Chondrocyte (in vitro differentiated cells): ENCODE measurements around the gene MIEF2. TPM values are rescaled to one million over a fixed set of nuclear protein-coding genes. Genes with fewer than 3 reads are reported as not detected.

Experiments
- DNase-seq: peaks from one replicate; pipeline ENCODE4 v3.0.0; 2021; ENCODE audit warnings: mixed read lengths, low spot score
- H3K27ac Mint-ChIP-seq: one replicate; pipeline ENCODE4 v1.8.0; 2021; ENCODE audit warnings: mild to moderate bottlenecking, moderate library complexity, mixed read lengths; ENCODE audit not compliant: unreplicated experiment
- H3K27me3 Mint-ChIP-seq: 2 replicates; pipeline ENCODE4 v1.8.0; 2021; ENCODE audit warnings: low read depth, mixed read lengths
- H3K36me3 Mint-ChIP-seq: 2 replicates; pipeline ENCODE4 v1.8.0; 2021; ENCODE audit warnings: low read depth, mixed read lengths
- H3K4me1 Mint-ChIP-seq: 2 replicates; pipeline ENCODE4 v1.8.0; 2021; ENCODE audit warnings: low read depth, mild to moderate bottlenecking, mixed read lengths
- H3K4me3 Mint-ChIP-seq: one replicate; pipeline ENCODE4 v1.8.0; 2021; ENCODE audit warnings: mild to moderate bottlenecking, moderate library complexity, mixed read lengths; ENCODE audit not compliant: unreplicated experiment
- H3K9me3 Mint-ChIP-seq: 2 replicates; pipeline ENCODE4 v1.8.0; 2021; ENCODE audit warnings: low read depth, mixed read lengths
- CTCF ChIP-seq: fragments of 200-600 bp; sonication (generic); IDR thresholded peaks from 2 replicates; pipeline ENCODE4 v1.5.0; 2021; ENCODE audit warnings: antibody characterized with exemption, mild to moderate bottlenecking, moderate library complexity
- total RNA-seq: library from RNA; stranded (reverse); gene quantifications from 3 replicates; pipeline ENCODE4 v1.2.1, GENCODE V29; 2021

Gene MIEF2
- total RNA-seq, 1 donor from 2014 or later: 11.5 TPM

DNA sequence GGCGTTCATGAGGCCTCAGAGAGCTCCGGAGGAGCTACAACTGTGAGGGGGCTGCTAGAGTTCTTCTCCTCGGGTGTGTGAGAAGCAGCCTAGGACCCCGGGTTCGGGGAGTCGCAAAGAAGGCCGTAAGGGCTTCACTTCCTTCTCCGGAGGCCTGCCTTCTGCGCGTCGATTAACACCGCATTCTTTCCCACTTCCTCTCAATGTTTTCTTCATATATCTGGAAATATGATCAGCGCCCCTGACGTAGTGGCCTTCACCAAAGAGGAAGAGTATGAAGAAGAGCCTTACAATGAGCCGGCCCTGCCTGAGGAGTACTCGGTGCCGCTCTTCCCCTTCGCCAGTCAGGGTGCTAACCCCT is 55.1 kb downstream of the MIEF2 start:
- Mint-ChIP-seq H3K4me3 (peak overlapping the region; percentile 95), H3K27ac (peak overlapping the region; percentile 98), H3K4me1 (peaks cover 75% of the 10 kb centered on the region), H3K9me3 (no peaks in the 10 kb centered on the region), H3K27me3 (no peaks in the 10 kb centered on the region), H3K36me3 (no peaks in the 10 kb centered on the region)
- DNase-seq: no peak
- TF ChIP-seq CTCF: no peak

DNA sequence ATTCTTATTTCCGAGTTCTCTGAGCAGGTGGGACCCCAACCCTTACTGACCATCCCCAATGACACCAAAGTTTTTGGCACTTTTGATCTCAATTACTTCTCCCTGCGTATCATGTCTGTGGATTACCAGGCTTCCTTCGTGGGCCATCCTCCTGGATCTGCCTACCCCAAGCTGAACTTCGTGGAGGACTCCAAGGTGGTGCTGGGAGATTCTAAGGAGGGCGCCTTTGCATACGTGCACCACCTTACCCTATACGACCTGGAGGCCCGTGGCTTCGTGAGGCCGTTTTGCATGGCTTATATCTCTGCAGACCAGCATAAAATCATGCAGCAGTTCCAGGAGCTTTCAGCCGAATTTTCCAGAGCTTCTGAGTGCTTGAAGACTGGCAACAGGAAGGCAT is 55.5 kb downstream of the MIEF2 start:
- no peak for TF ChIP-seq CTCF
- DNase-seq: no peak
- Mint-ChIP-seq H3K4me3 (peak overlapping the region; percentile 95), H3K36me3 (no peaks in the 10 kb centered on the region), H3K27me3 (no peaks in the 10 kb centered on the region), H3K9me3 (no peaks in the 10 kb centered on the region), H3K27ac (peak overlapping the region; percentile 98), H3K4me1 (peaks cover 79% of the 10 kb centered on the region)

Other genes starting within 250 kb of the MIEF2 start
- 18.0 to 19.3 TPM (median 18.4 TPM) in 3 replicates for gene ATPAF2, start 221.5 kb upstream of the MIEF2 start, total RNA-seq
- gene GID4, start 221.3 kb upstream of the MIEF2 start, total RNA-seq: 9.7 to 10.5 TPM (median 9.8 TPM) in 3 replicates
- gene DRG2, start 172.7 kb upstream of the MIEF2 start, total RNA-seq: 23.8 to 40.6 TPM (median 24.6 TPM) in 3 replicates
- 0.31 to 0.52 TPM in 2 of 3 replicates, not detected in the other for gene MYO15A, start 151.9 kb upstream of the MIEF2 start, total RNA-seq
- 101 to 110 TPM (median 108 TPM) in 3 replicates for gene ALKBH5, start 76.8 kb upstream of the MIEF2 start, total RNA-seq
- 38.7 to 41.8 TPM (median 39.0 TPM) in 3 replicates for gene LLGL1, start 35.0 kb upstream of the MIEF2 start, total RNA-seq
- gene FLII, start 1.9 kb upstream of the MIEF2 start, total RNA-seq: 228 to 244 TPM (median 230 TPM) in 3 replicates
- gene TOP3A, start 54.3 kb downstream of the MIEF2 start, total RNA-seq: 37.3 to 49.4 TPM (median 37.7 TPM) in 3 replicates
- 15.5 to 16.1 TPM (median 15.7 TPM) in 3 replicates for gene SMCR8, start 54.6 kb downstream of the MIEF2 start, total RNA-seq
- gene SHMT1, start 102.9 kb downstream of the MIEF2 start, total RNA-seq: 3.9 to 5.9 TPM (median 4.2 TPM) in 3 replicates
- gene EVPLL, start 117.1 kb downstream of the MIEF2 start, total RNA-seq: not detected in 3 replicates
- gene LGALS9C, start 216.1 kb downstream of the MIEF2 start, total RNA-seq: not detected in 3 replicates